ENCODE results near the gene NAA10.

GRCh38 chrX:153909980-153910360 is 24.9 kb downstream of the NAA10 start:
- TF ChIP-seq ZSCAN30 (tag by site-specific recombination; IDR thresholded peaks at IDR 0.05), result no peak
- TF ChIP-seq, protein P1, sequence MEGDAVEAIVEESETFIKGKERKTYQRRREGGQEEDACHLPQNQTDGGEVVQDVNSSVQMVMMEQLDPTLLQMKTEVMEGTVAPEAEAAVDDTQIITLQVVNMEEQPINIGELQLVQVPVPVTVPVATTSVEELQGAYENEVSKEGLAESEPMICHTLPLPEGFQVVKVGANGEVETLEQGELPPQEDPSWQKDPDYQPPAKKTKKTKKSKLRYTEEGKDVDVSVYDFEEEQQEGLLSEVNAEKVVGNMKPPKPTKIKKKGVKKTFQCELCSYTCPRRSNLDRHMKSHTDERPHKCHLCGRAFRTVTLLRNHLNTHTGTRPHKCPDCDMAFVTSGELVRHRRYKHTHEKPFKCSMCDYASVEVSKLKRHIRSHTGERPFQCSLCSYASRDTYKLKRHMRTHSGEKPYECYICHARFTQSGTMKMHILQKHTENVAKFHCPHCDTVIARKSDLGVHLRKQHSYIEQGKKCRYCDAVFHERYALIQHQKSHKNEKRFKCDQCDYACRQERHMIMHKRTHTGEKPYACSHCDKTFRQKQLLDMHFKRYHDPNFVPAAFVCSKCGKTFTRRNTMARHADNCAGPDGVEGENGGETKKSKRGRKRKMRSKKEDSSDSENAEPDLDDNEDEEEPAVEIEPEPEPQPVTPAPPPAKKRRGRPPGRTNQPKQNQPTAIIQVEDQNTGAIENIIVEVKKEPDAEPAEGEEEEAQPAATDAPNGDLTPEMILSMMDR (tag by site-specific recombination; IDR thresholded peaks at IDR 0.05), result no peak
- TF ChIP-seq ZBTB21 (tag by site-specific recombination; IDR thresholded peaks at IDR 0.05), result no peak
- no peak for TF ChIP-seq REST (tag by site-specific recombination; IDR thresholded peaks at IDR 0.05)
- TF ChIP-seq ZFP41 (tag by site-specific recombination; IDR thresholded peaks at IDR 0.05; ENCODE audit: borderline replicate concordance), result no peak
- no peak for TF ChIP-seq HOXA7 (CRISPR knock-in tag; IDR thresholded peaks at IDR 0.05; ENCODE audit: borderline replicate concordance)
- TF ChIP-seq, protein P2, sequence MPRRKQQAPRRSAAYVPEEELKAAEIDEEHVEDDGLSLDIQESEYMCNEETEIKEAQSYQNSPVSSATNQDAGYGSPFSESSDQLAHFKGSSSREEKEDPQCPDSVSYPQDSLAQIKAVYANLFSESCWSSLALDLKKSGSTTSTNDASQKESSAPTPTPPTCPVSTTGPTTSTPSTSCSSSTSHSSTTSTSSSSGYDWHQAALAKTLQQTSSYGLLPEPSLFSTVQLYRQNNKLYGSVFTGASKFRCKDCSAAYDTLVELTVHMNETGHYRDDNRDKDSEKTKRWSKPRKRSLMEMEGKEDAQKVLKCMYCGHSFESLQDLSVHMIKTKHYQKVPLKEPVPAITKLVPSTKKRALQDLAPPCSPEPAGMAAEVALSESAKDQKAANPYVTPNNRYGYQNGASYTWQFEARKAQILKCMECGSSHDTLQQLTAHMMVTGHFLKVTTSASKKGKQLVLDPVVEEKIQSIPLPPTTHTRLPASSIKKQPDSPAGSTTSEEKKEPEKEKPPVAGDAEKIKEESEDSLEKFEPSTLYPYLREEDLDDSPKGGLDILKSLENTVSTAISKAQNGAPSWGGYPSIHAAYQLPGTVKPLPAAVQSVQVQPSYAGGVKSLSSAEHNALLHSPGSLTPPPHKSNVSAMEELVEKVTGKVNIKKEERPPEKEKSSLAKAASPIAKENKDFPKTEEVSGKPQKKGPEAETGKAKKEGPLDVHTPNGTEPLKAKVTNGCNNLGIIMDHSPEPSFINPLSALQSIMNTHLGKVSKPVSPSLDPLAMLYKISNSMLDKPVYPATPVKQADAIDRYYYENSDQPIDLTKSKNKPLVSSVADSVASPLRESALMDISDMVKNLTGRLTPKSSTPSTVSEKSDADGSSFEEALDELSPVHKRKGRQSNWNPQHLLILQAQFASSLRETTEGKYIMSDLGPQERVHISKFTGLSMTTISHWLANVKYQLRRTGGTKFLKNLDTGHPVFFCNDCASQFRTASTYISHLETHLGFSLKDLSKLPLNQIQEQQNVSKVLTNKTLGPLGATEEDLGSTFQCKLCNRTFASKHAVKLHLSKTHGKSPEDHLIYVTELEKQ (tag by site-specific recombination; IDR thresholded peaks at IDR 0.05; ENCODE audit: borderline replicate concordance), result no peak
- no peak for TF ChIP-seq ZBTB44 (tag by site-specific recombination; IDR thresholded peaks at IDR 0.05)
- no peak for TF ChIP-seq BCL11A (tag by site-specific recombination; IDR thresholded peaks at IDR 0.05; ENCODE audit: low read depth)
- TF ChIP-seq ZNF132 (tag by site-specific recombination; IDR thresholded peaks at IDR 0.05; ENCODE audit: borderline replicate concordance), result no peak
- TF ChIP-seq ZNF211 (tag by site-specific recombination; IDR thresholded peaks at IDR 0.05; ENCODE audit: low read depth), result no peak
- TF ChIP-seq, protein P3, sequence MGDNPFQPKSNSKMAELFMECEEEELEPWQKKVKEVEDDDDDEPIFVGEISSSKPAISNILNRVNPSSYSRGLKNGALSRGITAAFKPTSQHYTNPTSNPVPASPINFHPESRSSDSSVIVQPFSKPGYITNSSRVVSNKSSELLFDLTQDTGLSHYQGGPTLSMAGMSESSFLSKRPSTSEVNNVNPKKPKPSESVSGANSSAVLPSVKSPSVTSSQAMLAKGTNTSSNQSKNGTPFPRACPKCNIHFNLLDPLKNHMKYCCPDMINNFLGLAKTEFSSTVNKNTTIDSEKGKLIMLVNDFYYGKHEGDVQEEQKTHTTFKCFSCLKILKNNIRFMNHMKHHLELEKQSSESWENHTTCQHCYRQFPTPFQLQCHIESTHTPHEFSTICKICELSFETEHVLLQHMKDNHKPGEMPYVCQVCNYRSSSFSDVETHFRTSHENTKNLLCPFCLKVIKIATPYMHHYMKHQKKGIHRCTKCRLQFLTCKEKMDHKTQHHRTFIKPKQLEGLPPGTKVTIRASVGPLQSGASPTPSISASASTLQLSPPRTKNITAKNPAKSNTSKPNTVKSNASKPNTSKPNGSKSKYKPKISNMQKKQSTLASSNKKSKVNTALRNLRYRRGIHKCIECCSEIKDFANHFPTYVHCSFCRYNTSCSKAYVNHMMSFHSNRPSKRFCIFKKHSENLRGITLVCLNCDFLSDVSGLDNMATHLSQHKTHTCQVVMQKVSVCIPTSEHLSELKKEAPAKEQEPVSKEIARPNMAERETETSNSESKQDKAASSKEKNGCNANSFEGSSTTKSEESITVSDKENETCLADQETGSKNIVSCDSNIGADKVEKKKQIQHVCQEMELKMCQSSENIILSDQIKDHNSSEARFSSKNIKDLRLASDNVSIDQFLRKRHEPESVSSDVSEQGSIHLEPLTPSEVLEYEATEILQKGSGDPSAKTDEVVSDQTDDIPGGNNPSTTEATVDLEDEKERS (tag by site-specific recombination; IDR thresholded peaks at IDR 0.05), result no peak
